GM23338 (cell line): Measurements from ENCODE around the gene RNF8. TPM values are rescaled to one million over a fixed set of nuclear protein-coding genes. Genes with fewer than 3 reads are reported as not detected.
A peak's percentile ranks its signal among the peaks of the same experiment; 100 is the strongest.

Source experiments
- ATAC-seq: fragments of 200-7000 bp; cut with Tn5 transposase; 3 replicates; pipeline ENCODE4 v1.9.1; 2020
- DNase-seq: peaks from one replicate; pipeline ENCODE4 v3.0.0-alpha.2; 2015; ENCODE audit warnings: low spot score
- H2AFZ ChIP-seq: fragments of 200-600 bp; sonication (generic); 2 replicates; pipeline ENCODE4 v1.8.0; 2016; ENCODE audit warnings: antibody characterized with exemption, mild to moderate bottlenecking, moderate library complexity
- H3F3A ChIP-seq: fragments of 200-600 bp; sonication (generic); replicated peaks from 2 replicates; pipeline ENCODE4 v1.8.0; 2017; ENCODE audit warnings: antibody characterized with exemption, mixed run types, low read depth
- H3K27ac ChIP-seq: fragments of 200-600 bp; sonication (generic); 2 replicates; pipeline ENCODE4 v1.6.1; 2016; ENCODE audit warnings: low read depth
- H3K27me3 ChIP-seq: fragments of 200-600 bp; sonication (generic); 2 replicates; pipeline ENCODE4 v1.8.0; 2016; ENCODE audit warnings: mild to moderate bottlenecking, mixed run types, moderate library complexity; ENCODE audit not compliant: insufficient read depth
- H3K36me3 ChIP-seq: fragments of 200-600 bp; sonication (generic); 2 replicates; pipeline ENCODE4 v1.8.0; 2016; ENCODE audit warnings: mild to moderate bottlenecking; ENCODE audit not compliant: insufficient read depth
- H3K4me1 ChIP-seq: fragments of 200-600 bp; sonication (generic); 2 replicates; pipeline ENCODE4 v1.8.0; 2016; ENCODE audit warnings: mild to moderate bottlenecking, moderate library complexity; ENCODE audit not compliant: insufficient read depth
- H3K4me2 ChIP-seq: fragments of 200-600 bp; sonication (generic); 2 replicates; pipeline ENCODE4 v1.7.1; 2017; ENCODE audit warnings: mixed run types
- H3K4me3 ChIP-seq: fragments of 200-600 bp; sonication (generic); 2 replicates; pipeline ENCODE4 v1.6.1; 2016; ENCODE audit warnings: mixed run types
- H3K79me2 ChIP-seq: fragments of 200-600 bp; sonication (generic); replicated peaks from 2 replicates; pipeline ENCODE4 v1.8.0; 2017; ENCODE audit warnings: mild to moderate bottlenecking; ENCODE audit not compliant: insufficient read depth
- H3K9me2 ChIP-seq: fragments of 200-600 bp; sonication (generic); 2 replicates; pipeline ENCODE4 v1.8.0; 2017; ENCODE audit not compliant: insufficient read depth
- H4K20me1 ChIP-seq: fragments of 200-600 bp; sonication (generic); replicated peaks from 2 replicates; pipeline ENCODE4 v1.8.0; 2017; ENCODE audit warnings: mild to moderate bottlenecking; ENCODE audit not compliant: insufficient read depth
- H3K27ac Mint-ChIP-seq: 2 replicates; pipeline ENCODE4 v1.8.0; 2020; ENCODE audit warnings: inconsistent platforms, mild to moderate bottlenecking, moderate library complexity, mixed read lengths
- H3K27me3 Mint-ChIP-seq: 3 replicates; pipeline ENCODE4 v1.8.0; 2022; ENCODE audit warnings: low read depth, mild to moderate bottlenecking, moderate library complexity, mixed read lengths, inconsistent platforms; ENCODE audit not compliant: insufficient read depth, poor library complexity
- H3K36me3 Mint-ChIP-seq: 3 replicates; pipeline ENCODE4 v1.8.0; 2021; ENCODE audit warnings: low read depth, mild to moderate bottlenecking, inconsistent platforms, moderate library complexity, mixed read lengths
- H3K4me1 Mint-ChIP-seq: 3 replicates; pipeline ENCODE4 v1.8.0; 2020; ENCODE audit warnings: mild to moderate bottlenecking, inconsistent platforms, mixed read lengths
- H3K4me3 Mint-ChIP-seq: 3 replicates; pipeline ENCODE4 v1.8.0; 2021; ENCODE audit warnings: moderate library complexity, mild to moderate bottlenecking, inconsistent platforms, mixed read lengths
- H3K9me3 Mint-ChIP-seq: 3 replicates; pipeline ENCODE4 v1.8.0; 2020; ENCODE audit warnings: moderate library complexity, mild to moderate bottlenecking, inconsistent platforms, mixed read lengths
- CREB1 ChIP-seq: fragments of 250-450 bp; sonication (Bioruptor Pico); IDR thresholded peaks from 2 replicates; pipeline ENCODE4 v1.5.0; 2020; ENCODE audit warnings: low read depth, mild to moderate bottlenecking, moderate library complexity
- CTCF ChIP-seq, 2 experiments: fragments of 200-600 bp in 1 of 2; sonication (generic) in 1 of 2; conservative IDR thresholded peaks; 2 replicates each; pipeline versions ENCODE4 v1.5.1 to v1.6.1; 2016 to 2017; ENCODE audit warnings: antibody characterized with exemption in 2 of 2, low read depth in 2 of 2, mild to moderate bottlenecking in 2 of 2, moderate library complexity in 1 of 2
- ETS1 ChIP-seq: IDR thresholded peaks from 2 replicates; pipeline ENCODE4 v1.6.1; 2016; ENCODE audit warnings: antibody characterized with exemption
- EZH2phosphoT487 ChIP-seq: fragments of 200-600 bp; sonication (generic); IDR thresholded peaks from one replicate; pipeline ENCODE4 v1.8.1; 2018; ENCODE audit warnings: antibody characterized with exemption; ENCODE audit not compliant: unreplicated experiment
- JUNB ChIP-seq: IDR thresholded peaks from one replicate; pipeline ENCODE4 v1.6.1; 2016; ENCODE audit warnings: antibody characterized with exemption; ENCODE audit not compliant: unreplicated experiment
- NANOG ChIP-seq: IDR thresholded peaks from 2 replicates; pipeline ENCODE4 v1.6.1; 2016; ENCODE audit warnings: antibody characterized with exemption, borderline replicate concordance
- POLR2AphosphoS5 ChIP-seq: IDR thresholded peaks from 2 replicates; pipeline ENCODE4 v1.6.1; 2016; ENCODE audit warnings: antibody characterized with exemption, low read depth
- REST ChIP-seq: IDR thresholded peaks from one replicate; pipeline ENCODE4 v1.6.1; 2018; ENCODE audit warnings: antibody characterized with exemption; ENCODE audit not compliant: unreplicated experiment
- STAT1 ChIP-seq: IDR thresholded peaks from one replicate; pipeline ENCODE4 v1.6.1; 2016; ENCODE audit warnings: antibody characterized with exemption; ENCODE audit not compliant: unreplicated experiment
- ZNF331 ChIP-seq: fragments of 250-450 bp; sonication (Bioruptor Pico); IDR thresholded peaks from 2 replicates; pipeline ENCODE4 v1.5.0; 2020; ENCODE audit warnings: low read depth, mild to moderate bottlenecking, moderate library complexity
- polyA plus RNA-seq: library from polyadenylated mRNA; unstranded; fragments of >200 nt; fragmentation: Nextera tagmentation; extraction: Ambion mirVana; gene quantifications from 2 replicates; pipeline ENCODE4 v1.2.1, GENCODE V29; 2016
- total RNA-seq: library from RNA; depleted of rRNA; stranded (reverse); fragments of >200 nt; shearing (Covaris generic); gene quantifications from 2 replicates; pipeline ENCODE4 v1.2.3, GENCODE V29; 2014
- TF ChIP-seq, protein P1 (sequence below): fragments of 250-450 bp; sonication (Bioruptor Pico); IDR thresholded peaks from 2 replicates; pipeline ENCODE4 v1.5.0; 2020; ENCODE audit warnings: mild to moderate bottlenecking, moderate library complexity

RNF8 gene
- total and polyA plus RNA-seq, 2 experiments from 2014 or later, result 41.6 to 55.2 TPM

DNA sequence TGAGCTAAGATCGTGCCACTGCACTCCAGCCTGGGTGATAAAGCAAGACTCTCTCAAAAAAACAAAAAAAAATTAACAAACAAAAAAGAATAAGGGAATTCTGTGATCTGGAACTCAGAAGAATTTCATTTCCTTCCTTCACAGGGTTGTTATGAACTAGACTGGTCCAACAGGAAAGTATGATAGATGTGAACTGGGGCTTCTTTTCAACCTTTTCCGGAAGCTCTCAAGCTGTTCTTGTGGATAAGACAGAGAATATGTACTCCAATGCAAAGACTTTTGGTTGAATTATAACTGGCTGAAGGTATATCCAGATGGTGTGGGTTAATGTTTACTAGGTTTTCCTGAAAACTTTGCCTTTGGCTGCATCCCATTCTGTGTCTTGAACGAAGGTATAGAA is 5.3 kb downstream of the RNF8 start (continued):
- TF ChIP-seq CTCF (conservative IDR thresholded peaks at IDR 0.05; ENCODE audit: low read depth in 2 of 2), result no peak
- no peak for TF ChIP-seq ETS1
- no peak for TF ChIP-seq STAT1
- TF ChIP-seq ZNF331 (CRISPR knock-in tag), result no peak
- no peak for TF ChIP-seq CREB1 (CRISPR knock-in tag)

DNA sequence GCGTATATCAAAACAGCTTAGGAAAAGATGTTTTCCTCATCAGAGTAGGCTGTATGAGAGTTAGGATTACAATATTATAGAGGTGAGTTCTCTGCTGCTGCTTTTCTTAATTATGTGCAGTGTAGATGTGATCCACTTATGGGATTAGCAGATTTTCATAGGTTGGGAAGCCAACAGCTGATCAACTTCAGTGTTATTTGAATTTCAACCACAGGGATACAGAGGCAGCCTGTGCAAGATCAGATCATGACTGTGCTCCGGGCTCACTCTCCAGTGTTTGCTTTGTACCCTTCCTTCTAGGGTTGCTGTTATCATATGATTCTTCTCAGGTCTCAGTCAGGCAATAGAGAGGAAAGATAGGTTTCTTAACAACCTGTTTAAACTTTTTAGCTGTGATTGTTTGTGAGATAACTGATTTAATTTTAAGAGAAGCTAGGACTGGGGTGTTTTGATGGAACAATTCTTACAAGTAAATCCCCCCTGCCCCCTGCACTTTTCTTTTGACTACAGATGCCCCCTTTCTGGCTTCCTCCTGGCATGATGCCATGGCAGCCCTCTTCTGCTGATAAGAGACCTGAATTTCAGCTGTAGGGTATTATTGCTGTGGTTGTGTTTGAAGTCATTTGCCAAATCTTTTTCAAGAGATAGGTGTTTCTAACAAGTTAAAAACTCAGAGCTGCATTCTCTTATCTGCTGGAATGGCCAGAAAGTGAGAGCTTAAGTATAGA is 8.5 kb downstream of the RNF8 start:
- no peak overlapping the region for H3K4me3 ChIP-seq
- H3K4me1 Mint-ChIP-seq, result peaks cover 7% of the 10 kb centered on the region; the same call in 2 of the 3 replicates
- no peaks in the 10 kb centered on the region for H3K9me3 Mint-ChIP-seq
- H3K4me2 ChIP-seq, result no peak overlapping the region
- no peaks in the 10 kb centered on the region; the same call in 1 of the 2 replicates for H3K36me3 ChIP-seq
- H4K20me1 ChIP-seq, result peaks cover 31% of the 10 kb centered on the region
- H2AFZ ChIP-seq, result no peak overlapping the region
- H3K27ac ChIP-seq, result peak overlapping the region; percentile 19; the same call in 1 of the 2 replicates
- no peak overlapping the region for H3K27ac Mint-ChIP-seq
- DNase-seq (no peak), ATAC-seq (no peak)
- peaks cover 11% of the 10 kb centered on the region for H3K4me1 ChIP-seq
- H3K36me3 Mint-ChIP-seq, result 0 out of 3 replicates have a peak, but pooled peaks cover 4% of the 10 kb centered on the region
- H3K4me3 Mint-ChIP-seq, result no peak overlapping the region
- no peaks in the 10 kb centered on the region for H3K27me3 Mint-ChIP-seq
- H3K79me2 ChIP-seq, result peaks cover 54% of the 10 kb centered on the region
- H3F3A ChIP-seq, result no peaks in the 10 kb centered on the region
- no peaks in the 10 kb centered on the region for H3K9me2 ChIP-seq
- H3K27me3 ChIP-seq, result no peaks in the 10 kb centered on the region
- TF ChIP-seq POLR2AphosphoS5 (no peak), REST (no peak), NANOG (no peak), EZH2phosphoT487 (no peak), JUNB (no peak), CREB1 (CRISPR knock-in tag) (no peak)
- TF ChIP-seq, protein P1, sequence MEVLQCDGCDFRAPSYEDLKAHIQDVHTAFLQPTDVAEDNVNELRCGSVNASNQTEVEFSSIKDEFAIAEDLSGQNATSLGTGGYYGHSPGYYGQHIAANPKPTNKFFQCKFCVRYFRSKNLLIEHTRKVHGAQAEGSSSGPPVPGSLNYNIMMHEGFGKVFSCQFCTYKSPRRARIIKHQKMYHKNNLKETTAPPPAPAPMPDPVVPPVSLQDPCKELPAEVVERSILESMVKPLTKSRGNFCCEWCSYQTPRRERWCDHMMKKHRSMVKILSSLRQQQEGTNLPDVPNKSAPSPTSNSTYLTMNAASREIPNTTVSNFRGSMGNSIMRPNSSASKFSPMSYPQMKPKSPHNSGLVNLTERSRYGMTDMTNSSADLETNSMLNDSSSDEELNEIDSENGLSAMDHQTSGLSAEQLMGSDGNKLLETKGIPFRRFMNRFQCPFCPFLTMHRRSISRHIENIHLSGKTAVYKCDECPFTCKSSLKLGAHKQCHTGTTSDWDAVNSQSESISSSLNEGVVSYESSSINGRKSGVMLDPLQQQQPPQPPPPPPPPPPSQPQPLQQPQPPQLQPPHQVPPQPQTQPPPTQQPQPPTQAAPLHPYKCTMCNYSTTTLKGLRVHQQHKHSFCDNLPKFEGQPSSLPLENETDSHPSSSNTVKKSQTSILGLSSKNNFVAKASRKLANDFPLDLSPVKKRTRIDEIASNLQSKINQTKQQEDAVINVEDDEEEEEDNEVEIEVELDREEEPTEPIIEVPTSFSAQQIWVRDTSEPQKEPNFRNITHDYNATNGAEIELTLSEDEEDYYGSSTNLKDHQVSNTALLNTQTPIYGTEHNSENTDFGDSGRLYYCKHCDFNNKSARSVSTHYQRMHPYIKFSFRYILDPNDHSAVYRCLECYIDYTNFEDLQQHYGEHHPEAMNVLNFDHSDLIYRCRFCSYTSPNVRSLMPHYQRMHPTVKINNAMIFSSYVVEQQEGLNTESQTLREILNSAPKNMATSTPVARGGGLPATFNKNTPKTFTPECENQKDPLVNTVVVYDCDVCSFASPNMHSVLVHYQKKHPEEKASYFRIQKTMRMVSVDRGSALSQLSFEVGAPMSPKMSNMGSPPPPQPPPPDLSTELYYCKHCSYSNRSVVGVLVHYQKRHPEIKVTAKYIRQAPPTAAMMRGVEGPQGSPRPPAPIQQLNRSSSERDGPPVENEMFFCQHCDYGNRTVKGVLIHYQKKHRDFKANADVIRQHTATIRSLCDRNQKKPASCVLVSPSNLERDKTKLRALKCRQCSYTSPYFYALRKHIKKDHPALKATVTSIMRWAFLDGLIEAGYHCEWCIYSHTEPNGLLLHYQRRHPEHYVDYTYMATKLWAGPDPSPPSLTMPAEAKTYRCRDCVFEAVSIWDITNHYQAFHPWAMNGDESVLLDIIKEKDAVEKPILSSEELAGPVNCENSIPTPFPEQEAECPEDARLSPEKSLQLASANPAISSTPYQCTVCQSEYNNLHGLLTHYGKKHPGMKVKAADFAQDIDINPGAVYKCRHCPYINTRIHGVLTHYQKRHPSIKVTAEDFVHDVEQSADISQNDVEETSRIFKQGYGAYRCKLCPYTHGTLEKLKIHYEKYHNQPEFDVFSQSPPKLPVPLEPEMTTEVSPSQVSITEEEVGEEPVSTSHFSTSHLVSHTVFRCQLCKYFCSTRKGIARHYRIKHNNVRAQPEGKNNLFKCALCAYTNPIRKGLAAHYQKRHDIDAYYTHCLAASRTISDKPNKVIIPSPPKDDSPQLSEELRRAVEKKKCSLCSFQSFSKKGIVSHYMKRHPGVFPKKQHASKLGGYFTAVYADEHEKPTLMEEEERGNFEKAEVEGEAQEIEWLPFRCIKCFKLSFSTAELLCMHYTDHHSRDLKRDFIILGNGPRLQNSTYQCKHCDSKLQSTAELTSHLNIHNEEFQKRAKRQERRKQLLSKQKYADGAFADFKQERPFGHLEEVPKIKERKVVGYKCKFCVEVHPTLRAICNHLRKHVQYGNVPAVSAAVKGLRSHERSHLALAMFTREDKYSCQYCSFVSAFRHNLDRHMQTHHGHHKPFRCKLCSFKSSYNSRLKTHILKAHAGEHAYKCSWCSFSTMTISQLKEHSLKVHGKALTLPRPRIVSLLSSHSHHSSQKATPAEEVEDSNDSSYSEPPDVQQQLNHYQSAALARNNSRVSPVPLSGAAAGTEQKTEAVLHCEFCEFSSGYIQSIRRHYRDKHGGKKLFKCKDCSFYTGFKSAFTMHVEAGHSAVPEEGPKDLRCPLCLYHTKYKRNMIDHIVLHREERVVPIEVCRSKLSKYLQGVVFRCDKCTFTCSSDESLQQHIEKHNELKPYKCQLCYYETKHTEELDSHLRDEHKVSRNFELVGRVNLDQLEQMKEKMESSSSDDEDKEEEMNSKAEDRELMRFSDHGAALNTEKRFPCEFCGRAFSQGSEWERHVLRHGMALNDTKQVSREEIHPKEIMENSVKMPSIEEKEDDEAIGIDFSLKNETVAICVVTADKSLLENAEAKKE (CRISPR knock-in tag), result no peak
